Spleen (tissue), 7 donors: ENCODE data around the gene SRPK1.

Source experiments
- CTCF ChIP-seq, 11 experiments: fragments of 200-600 bp in 7 of 11; fragments of 450-650 bp in 4 of 11; sonication (generic) in 4 of 11; IDR thresholded peaks in 8 of 11; conservative IDR thresholded peaks in 3 of 11; 1 replicate in 7 of 11; 2 replicates in 4 of 11; pipeline versions ENCODE4 v1.4.0 to v1.8.0; 2016 to 2021; ENCODE audit warnings: antibody characterized with exemption in 11 of 11, inconsistent platforms in 4 of 11, mild to moderate bottlenecking in 1 of 11
- POLR2A ChIP-seq, 3 donors: fragments of 450-650 bp; IDR thresholded peaks; one replicate each; pipeline ENCODE4 v1.5.1; 2017; ENCODE audit warnings: antibody characterized with exemption in 3 of 3, mild to moderate bottlenecking in 1 of 3
- POLR2AphosphoS5 ChIP-seq, 3 donors: sonication (generic); formaldehyde crosslinking; IDR thresholded peaks; one replicate each; pipeline ENCODE4 v1.5.1; 2017; ENCODE audit warnings: antibody characterized with exemption in 3 of 3
- donor health status: DM: no; HTN: no; CAD: no; lungs with moderate emphysema.
- donor health status: DM: no; HTN: no; CAD: no.
- donor health status: DM: no; HTN: no; CAD: no.

GRCh38 chr6:35786272-35786671 lies 134.6 kb downstream of the SRPK1 start:
- TF ChIP-seq CTCF (IDR thresholded peaks at IDR 0.05 in 8 of 11, conservative IDR thresholded peaks at IDR 0.05 in 3 of 11) (no peak), POLR2AphosphoS5 (IDR thresholded peaks at IDR 0.05) (no peak), POLR2A (IDR thresholded peaks at IDR 0.05) (no peak)
